Sigmoid colon (tissue), 4 donors: ENCODE measurements around the gene JAZF1.

ENCODE experiments used
- CTCF ChIP-seq, 4 experiments: fragments of 450-650 bp in 3 of 4; fragments of 200-600 bp in 1 of 4; IDR thresholded peaks; one replicate each; pipeline ENCODE4 v1.5.1; 2016 to 2019; ENCODE audit warnings: antibody characterized with exemption in 4 of 4, mild to moderate bottlenecking in 3 of 4, moderate library complexity in 2 of 4
- EP300 ChIP-seq, 4 donors: sonication (generic); formaldehyde crosslinking; IDR thresholded peaks; one replicate each; pipeline ENCODE4 v1.6.1; 2017; ENCODE audit warnings: antibody characterized with exemption in 4 of 4
- POLR2AphosphoS5 ChIP-seq, 4 donors: sonication (generic); formaldehyde crosslinking; IDR thresholded peaks; one replicate each; pipeline ENCODE4 v1.6.1; 2017; ENCODE audit warnings: antibody characterized with exemption in 4 of 4

GRCh38 chr7:27969346-27969745 is 211.2 kb downstream of the JAZF1 start:
- TF ChIP-seq CTCF (IDR thresholded peaks at IDR 0.05) (no peak), EP300 (IDR thresholded peaks at IDR 0.05) (no peak), POLR2AphosphoS5 (IDR thresholded peaks at IDR 0.05) (no peak)
